ENCODE results near the gene MINDY4. TPM values are rescaled to one million over a fixed set of nuclear protein-coding genes. Genes with fewer than 3 reads are reported as not detected.

The MINDY4 gene
- total and polyA plus RNA-seq, 4 donors: 0.93 to 6.1 (median 1.9) TPM

- H3K9me3 ChIP-seq (ENCODE audit: control insufficient read depth in 4 of 4, low read length in 3 of 4): no peaks in the 10 kb centered on the region
- no peak overlapping the region for H3K9ac ChIP-seq (ENCODE audit: low read depth in 1 of 2, low read length in 2 of 2)
- H3K36me3 ChIP-seq (ENCODE audit: control insufficient read depth in 4 of 4, insufficient read depth in 3 of 4, low read depth in 1 of 4, low read length in 3 of 4): no peaks in the 10 kb centered on the region
- no peak overlapping the region for H3K27ac ChIP-seq (ENCODE audit: low read depth in 1 of 2, low read length in 2 of 2)
- H3K4me3 ChIP-seq (ENCODE audit: low read depth in 1 of 3, low read length in 3 of 3): no peak overlapping the region
- no peaks in the 10 kb centered on the region for H3K27me3 ChIP-seq (ENCODE audit: control insufficient read depth in 4 of 4, insufficient read depth in 4 of 4, low read length in 3 of 4)
- no peak for DNase-seq (ENCODE audit: low spot score)
- no peak for TF ChIP-seq YY1 (IDR thresholded peaks at IDR 0.05)
- TF ChIP-seq GABPA (IDR thresholded peaks at IDR 0.05 in 1 of 2, conservative IDR thresholded peaks at IDR 0.05 in 1 of 2): no peak
- no peak for TF ChIP-seq EGR1 (IDR thresholded peaks at IDR 0.05; ENCODE audit: low read depth in 2 of 2)
- no peak for TF ChIP-seq JUND (IDR thresholded peaks at IDR 0.05)
- TF ChIP-seq, protein P1, sequence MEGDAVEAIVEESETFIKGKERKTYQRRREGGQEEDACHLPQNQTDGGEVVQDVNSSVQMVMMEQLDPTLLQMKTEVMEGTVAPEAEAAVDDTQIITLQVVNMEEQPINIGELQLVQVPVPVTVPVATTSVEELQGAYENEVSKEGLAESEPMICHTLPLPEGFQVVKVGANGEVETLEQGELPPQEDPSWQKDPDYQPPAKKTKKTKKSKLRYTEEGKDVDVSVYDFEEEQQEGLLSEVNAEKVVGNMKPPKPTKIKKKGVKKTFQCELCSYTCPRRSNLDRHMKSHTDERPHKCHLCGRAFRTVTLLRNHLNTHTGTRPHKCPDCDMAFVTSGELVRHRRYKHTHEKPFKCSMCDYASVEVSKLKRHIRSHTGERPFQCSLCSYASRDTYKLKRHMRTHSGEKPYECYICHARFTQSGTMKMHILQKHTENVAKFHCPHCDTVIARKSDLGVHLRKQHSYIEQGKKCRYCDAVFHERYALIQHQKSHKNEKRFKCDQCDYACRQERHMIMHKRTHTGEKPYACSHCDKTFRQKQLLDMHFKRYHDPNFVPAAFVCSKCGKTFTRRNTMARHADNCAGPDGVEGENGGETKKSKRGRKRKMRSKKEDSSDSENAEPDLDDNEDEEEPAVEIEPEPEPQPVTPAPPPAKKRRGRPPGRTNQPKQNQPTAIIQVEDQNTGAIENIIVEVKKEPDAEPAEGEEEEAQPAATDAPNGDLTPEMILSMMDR (IDR thresholded peaks at IDR 0.05; ENCODE audit: low read depth, low read length, missing input control): no peak
- TF ChIP-seq, protein P2, sequence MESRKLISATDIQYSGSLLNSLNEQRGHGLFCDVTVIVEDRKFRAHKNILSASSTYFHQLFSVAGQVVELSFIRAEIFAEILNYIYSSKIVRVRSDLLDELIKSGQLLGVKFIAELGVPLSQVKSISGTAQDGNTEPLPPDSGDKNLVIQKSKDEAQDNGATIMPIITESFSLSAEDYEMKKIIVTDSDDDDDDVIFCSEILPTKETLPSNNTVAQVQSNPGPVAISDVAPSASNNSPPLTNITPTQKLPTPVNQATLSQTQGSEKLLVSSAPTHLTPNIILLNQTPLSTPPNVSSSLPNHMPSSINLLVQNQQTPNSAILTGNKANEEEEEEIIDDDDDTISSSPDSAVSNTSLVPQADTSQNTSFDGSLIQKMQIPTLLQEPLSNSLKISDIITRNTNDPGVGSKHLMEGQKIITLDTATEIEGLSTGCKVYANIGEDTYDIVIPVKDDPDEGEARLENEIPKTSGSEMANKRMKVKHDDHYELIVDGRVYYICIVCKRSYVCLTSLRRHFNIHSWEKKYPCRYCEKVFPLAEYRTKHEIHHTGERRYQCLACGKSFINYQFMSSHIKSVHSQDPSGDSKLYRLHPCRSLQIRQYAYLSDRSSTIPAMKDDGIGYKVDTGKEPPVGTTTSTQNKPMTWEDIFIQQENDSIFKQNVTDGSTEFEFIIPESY (IDR thresholded peaks at IDR 0.05): no peak
- no peak for TF ChIP-seq FOXA1 (IDR thresholded peaks at IDR 0.05)
- TF ChIP-seq RAD21 (IDR thresholded peaks at IDR 0.05): no peak
- no peak for TF ChIP-seq RXRA (IDR thresholded peaks at IDR 0.05)
- no peak for TF ChIP-seq FOXA2 (IDR thresholded peaks at IDR 0.05)
- TF ChIP-seq, protein P3, sequence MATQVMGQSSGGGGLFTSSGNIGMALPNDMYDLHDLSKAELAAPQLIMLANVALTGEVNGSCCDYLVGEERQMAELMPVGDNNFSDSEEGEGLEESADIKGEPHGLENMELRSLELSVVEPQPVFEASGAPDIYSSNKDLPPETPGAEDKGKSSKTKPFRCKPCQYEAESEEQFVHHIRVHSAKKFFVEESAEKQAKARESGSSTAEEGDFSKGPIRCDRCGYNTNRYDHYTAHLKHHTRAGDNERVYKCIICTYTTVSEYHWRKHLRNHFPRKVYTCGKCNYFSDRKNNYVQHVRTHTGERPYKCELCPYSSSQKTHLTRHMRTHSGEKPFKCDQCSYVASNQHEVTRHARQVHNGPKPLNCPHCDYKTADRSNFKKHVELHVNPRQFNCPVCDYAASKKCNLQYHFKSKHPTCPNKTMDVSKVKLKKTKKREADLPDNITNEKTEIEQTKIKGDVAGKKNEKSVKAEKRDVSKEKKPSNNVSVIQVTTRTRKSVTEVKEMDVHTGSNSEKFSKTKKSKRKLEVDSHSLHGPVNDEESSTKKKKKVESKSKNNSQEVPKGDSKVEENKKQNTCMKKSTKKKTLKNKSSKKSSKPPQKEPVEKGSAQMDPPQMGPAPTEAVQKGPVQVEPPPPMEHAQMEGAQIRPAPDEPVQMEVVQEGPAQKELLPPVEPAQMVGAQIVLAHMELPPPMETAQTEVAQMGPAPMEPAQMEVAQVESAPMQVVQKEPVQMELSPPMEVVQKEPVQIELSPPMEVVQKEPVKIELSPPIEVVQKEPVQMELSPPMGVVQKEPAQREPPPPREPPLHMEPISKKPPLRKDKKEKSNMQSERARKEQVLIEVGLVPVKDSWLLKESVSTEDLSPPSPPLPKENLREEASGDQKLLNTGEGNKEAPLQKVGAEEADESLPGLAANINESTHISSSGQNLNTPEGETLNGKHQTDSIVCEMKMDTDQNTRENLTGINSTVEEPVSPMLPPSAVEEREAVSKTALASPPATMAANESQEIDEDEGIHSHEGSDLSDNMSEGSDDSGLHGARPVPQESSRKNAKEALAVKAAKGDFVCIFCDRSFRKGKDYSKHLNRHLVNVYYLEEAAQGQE (IDR thresholded peaks at IDR 0.05): no peak
- TF ChIP-seq TAF1 (conservative IDR thresholded peaks at IDR 0.05): no peak
- TF ChIP-seq HNF4A (conservative IDR thresholded peaks at IDR 0.05): no peak
- no peak for TF ChIP-seq SP1 (IDR thresholded peaks at IDR 0.05)
- TF ChIP-seq HNF4G (IDR thresholded peaks at IDR 0.05): no peak
- peaks cover 0 to 3% (median under 1%) of the 10 kb centered on the region in 4 donors for H3K4me1 ChIP-seq (ENCODE audit: control insufficient read depth in 4 of 4, insufficient read depth in 4 of 4, low read length in 3 of 4)
Observed at GRCh38 chr7:30936650-30937245, 165.5 kb downstream of the MINDY4 start.

DNA sequence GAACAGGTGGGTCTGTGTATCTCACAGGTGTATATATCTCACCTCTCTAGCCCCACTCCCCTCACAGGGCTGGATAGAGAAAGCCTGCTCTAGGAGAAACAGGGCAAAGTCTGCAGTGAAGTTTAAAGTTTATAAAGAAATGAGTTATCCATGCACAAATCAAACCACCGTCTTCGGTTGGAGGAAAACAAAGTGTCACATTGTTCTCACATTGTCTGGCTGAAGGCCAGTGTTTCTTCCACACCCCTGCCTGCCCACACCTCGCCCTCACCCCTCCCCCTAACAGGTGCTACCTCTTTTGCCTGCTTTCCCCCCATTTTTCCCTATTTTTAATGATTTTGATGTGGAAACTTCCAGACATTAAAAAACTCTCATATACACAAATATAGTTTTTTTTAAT lies 166.2 kb downstream of the MINDY4 start:
- no peak overlapping the region for H3K27ac ChIP-seq (ENCODE audit: low read depth in 1 of 2, low read length in 2 of 2)
- H3K9me3 ChIP-seq (ENCODE audit: control insufficient read depth in 4 of 4, low read length in 3 of 4): no peaks in the 10 kb centered on the region
- no peak for TF ChIP-seq HNF4A (conservative IDR thresholded peaks at IDR 0.05)
- TF ChIP-seq, protein P4, sequence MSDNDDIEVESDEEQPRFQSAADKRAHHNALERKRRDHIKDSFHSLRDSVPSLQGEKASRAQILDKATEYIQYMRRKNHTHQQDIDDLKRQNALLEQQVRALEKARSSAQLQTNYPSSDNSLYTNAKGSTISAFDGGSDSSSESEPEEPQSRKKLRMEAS (IDR thresholded peaks at IDR 0.05): no peak
- no peak for TF ChIP-seq RXRA (IDR thresholded peaks at IDR 0.05)
- no peak for TF ChIP-seq NR2F2 (IDR thresholded peaks at IDR 0.05)
- no peak for TF ChIP-seq YY1 (IDR thresholded peaks at IDR 0.05)
- TF ChIP-seq FOXA1 (IDR thresholded peaks at IDR 0.05): no peak
- TF ChIP-seq HNF4G (IDR thresholded peaks at IDR 0.05): no peak
- TF ChIP-seq EGR1 (IDR thresholded peaks at IDR 0.05; ENCODE audit: low read depth in 2 of 2): no peak
- H3K9ac ChIP-seq (ENCODE audit: low read depth in 1 of 2, low read length in 2 of 2): no peak overlapping the region
- 38% methylated on average over 3 of the region's 3 CpGs for WGBS
- no peak overlapping the region for H3K4me3 ChIP-seq (ENCODE audit: low read depth in 1 of 3, low read length in 3 of 3)
- H3K36me3 ChIP-seq (ENCODE audit: control insufficient read depth in 4 of 4, insufficient read depth in 3 of 4, low read depth in 1 of 4, low read length in 3 of 4): no peaks in the 10 kb centered on the region
- no peaks in the 10 kb centered on the region for H3K27me3 ChIP-seq (ENCODE audit: control insufficient read depth in 4 of 4, insufficient read depth in 4 of 4, low read length in 3 of 4)
- peaks cover 0 to 3% (median under 1%) of the 10 kb centered on the region in 4 donors for H3K4me1 ChIP-seq (ENCODE audit: control insufficient read depth in 4 of 4, insufficient read depth in 4 of 4, low read length in 3 of 4)
- no peak for DNase-seq (ENCODE audit: low spot score)
